ENCODE data around the gene HNRNPF. TPM values are rescaled to one million over a fixed set of nuclear protein-coding genes. Genes with fewer than 3 reads are reported as not detected.

HNRNPF gene
- total RNA-seq, 1 donor from 2014 or later = 173 TPM

- no peak overlapping the region for H3K4me3 ChIP-seq
- peaks cover 27% of the 10 kb centered on the region for H3K36me3 ChIP-seq
- no peak for ATAC-seq
- no peaks in the 10 kb centered on the region for H3K9me3 ChIP-seq
- peak overlapping the region; percentile 1 for H3K27ac ChIP-seq
- no peak for TF ChIP-seq CTCF (IDR thresholded peaks at IDR 0.05)
- H3K4me1 ChIP-seq = peaks cover 88% of the 10 kb centered on the region
- H3K27me3 ChIP-seq (ENCODE audit: low read depth) = no peaks in the 10 kb centered on the region
- intact Hi-C loops (cut with DNase I) = no loop called here
- no peak for DNase-seq
Measured at GRCh38 chr10:43402880-43403452, 6.0 kb downstream of the HNRNPF start.

GRCh38 chr10:43402176-43402575, 6.8 kb downstream of the HNRNPF start:
- H3K27ac ChIP-seq = no peak overlapping the region
- no peak overlapping the region for H3K4me3 ChIP-seq
- H3K4me1 ChIP-seq = peaks cover 95% of the 10 kb centered on the region
- H3K36me3 ChIP-seq = peaks cover 27% of the 10 kb centered on the region
- no peak for TF ChIP-seq CTCF (IDR thresholded peaks at IDR 0.05)
- ATAC-seq (no peak), DNase-seq (no peak)
- H3K9me3 ChIP-seq = no peaks in the 10 kb centered on the region
- no peaks in the 10 kb centered on the region for H3K27me3 ChIP-seq (ENCODE audit: low read depth)
- intact Hi-C loops (cut with DNase I) = no loop called here

- Histone ChIP-seq H3K27ac (peak overlapping the region; percentile 1), H3K27me3 (ENCODE audit: low read depth) (no peaks in the 10 kb centered on the region), H3K9me3 (no peaks in the 10 kb centered on the region), H3K36me3 (peaks cover 27% of the 10 kb centered on the region), H3K4me1 (peaks cover 94% of the 10 kb centered on the region), H3K4me3 (no peak overlapping the region)
- intact Hi-C loops (cut with DNase I) = no loop called here
- ATAC-seq (no peak), DNase-seq (no peak)
- no peak for TF ChIP-seq CTCF (IDR thresholded peaks at IDR 0.05)
Measured at GRCh38 chr10:43401627-43402026, 7.4 kb downstream of the HNRNPF start.

- DNase-seq = no peak
- Histone ChIP-seq H3K4me1 (peaks cover 87% of the 10 kb centered on the region), H3K27ac (peak overlapping the region; percentile 97), H3K9me3 (no peaks in the 10 kb centered on the region), H3K4me3 (no peak overlapping the region), H3K36me3 (peaks cover 29% of the 10 kb centered on the region), H3K27me3 (ENCODE audit: low read depth) (no peaks in the 10 kb centered on the region)
- intact Hi-C loops (cut with DNase I) = no loop called here
- TF ChIP-seq CTCF (IDR thresholded peaks at IDR 0.05) = no peak
- ATAC-seq = no peak
Measured at GRCh38 chr10:43399320-43400310, 9.4 kb downstream of the HNRNPF start.

GRCh38 chr10:43398939-43399319, 10.1 kb downstream of the HNRNPF start:
- peaks cover 87% of the 10 kb centered on the region for H3K4me1 ChIP-seq
- no peaks in the 10 kb centered on the region for H3K27me3 ChIP-seq (ENCODE audit: low read depth)
- H3K27ac ChIP-seq = peak overlapping the region; percentile 97
- peaks cover 36% of the 10 kb centered on the region for H3K36me3 ChIP-seq
- no peak for DNase-seq
- no peak for ATAC-seq
- intact Hi-C loops (cut with DNase I) = no loop called here
- H3K9me3 ChIP-seq = no peaks in the 10 kb centered on the region
- no peak overlapping the region for H3K4me3 ChIP-seq
- TF ChIP-seq CTCF (IDR thresholded peaks at IDR 0.05) = no peak
